KOPT-K1 (cell line): Measurements from ENCODE around the gene STAT5A.
"Not testable (repeated sequence)": the region's sequence is repeated elsewhere in the genome, so short reads cannot be mapped to it uniquely, and the experiment has no call there.

Source experiments
- H3K27ac ChIP-seq: fragments of 200-600 bp; sonication (generic); 2 replicates; pipeline ENCODE4 v1.5.1; 2016; ENCODE audit warnings: antibody characterized with exemption, mild to moderate bottlenecking, low read depth, low read length; ENCODE audit not compliant: poor library complexity, severe bottlenecking
- H3K36me3 ChIP-seq: fragments of 200-600 bp; sonication (generic); 2 replicates; pipeline ENCODE4 v1.5.1; 2017; ENCODE audit warnings: antibody characterized with exemption, mild to moderate bottlenecking, low read length, moderate library complexity; ENCODE audit not compliant: insufficient read depth
- H3K9me3 ChIP-seq: fragments of 200-600 bp; sonication (generic); 2 replicates; pipeline ENCODE4 v1.5.1; 2017; ENCODE audit warnings: antibody characterized with exemption, low read length, mild to moderate bottlenecking; ENCODE audit not compliant: insufficient read depth, poor library complexity, severe bottlenecking

STAT5A gene

DNA sequence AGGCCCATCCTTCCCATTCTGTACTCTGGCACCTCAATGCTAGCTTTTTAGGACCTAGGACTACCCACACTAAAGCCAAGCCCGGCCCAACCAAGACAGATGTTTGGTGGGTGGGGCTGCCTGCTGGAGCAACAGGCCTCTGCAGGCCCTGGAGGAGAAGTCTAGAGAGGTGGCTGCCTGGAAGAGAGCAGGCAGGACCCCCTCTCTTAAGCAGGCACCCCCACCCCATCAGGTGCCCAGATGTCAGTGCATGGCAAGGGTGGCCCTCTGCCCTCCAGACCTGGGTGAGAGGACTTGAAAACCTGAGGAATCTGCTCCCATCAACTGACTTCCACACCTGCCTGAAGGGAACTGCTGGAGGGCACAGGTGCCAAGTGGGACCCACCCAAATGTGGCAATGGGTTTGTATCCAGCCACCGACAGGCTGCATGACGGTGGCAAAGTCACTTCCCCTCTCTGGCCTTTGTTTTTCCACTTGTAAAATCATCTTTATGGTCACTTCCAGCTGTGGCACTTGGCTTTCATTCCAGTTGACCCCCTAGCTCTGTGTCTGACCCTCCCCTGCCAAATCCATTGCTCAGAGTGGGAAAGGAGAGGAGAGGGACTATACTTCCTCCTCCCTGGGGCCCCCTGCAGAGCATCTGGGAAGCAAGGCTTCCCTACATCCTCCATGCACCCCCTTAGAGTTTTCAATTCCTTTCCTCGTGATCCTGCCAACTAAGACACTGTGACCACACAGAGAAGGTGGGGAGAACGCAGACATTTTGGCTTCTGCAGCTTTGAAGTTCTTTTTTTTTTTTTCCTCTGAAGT, 1.7 kb upstream of the STAT5A start:
- Histone ChIP-seq H3K27ac (peak overlapping the region; percentile 96), H3K9me3 (no peaks in the 10 kb centered on the region), H3K36me3 (peaks cover 32% of the 10 kb centered on the region)

- H3K9me3 ChIP-seq, result no peaks in the 10 kb centered on the region
- peaks cover 38% of the 10 kb centered on the region for H3K36me3 ChIP-seq
- peak overlapping the region; percentile 96 for H3K27ac ChIP-seq
Observed at GRCh38 chr17:42287305-42287976, 857 bp upstream of the STAT5A start.

GRCh38 chr17:42288803-42289610, 709 bp downstream of the STAT5A start:
- Histone ChIP-seq H3K36me3 (peaks cover 53% of the 10 kb centered on the region), H3K27ac (peak overlapping the region; percentile 96), H3K9me3 (no peaks in the 10 kb centered on the region)

- H3K9me3 ChIP-seq, result no peaks in the 10 kb centered on the region
- H3K27ac ChIP-seq, result peak overlapping the region; percentile 96
- peaks cover 55% of the 10 kb centered on the region for H3K36me3 ChIP-seq
Observed at GRCh38 chr17:42289611-42290181, 1.4 kb downstream of the STAT5A start.

DNA sequence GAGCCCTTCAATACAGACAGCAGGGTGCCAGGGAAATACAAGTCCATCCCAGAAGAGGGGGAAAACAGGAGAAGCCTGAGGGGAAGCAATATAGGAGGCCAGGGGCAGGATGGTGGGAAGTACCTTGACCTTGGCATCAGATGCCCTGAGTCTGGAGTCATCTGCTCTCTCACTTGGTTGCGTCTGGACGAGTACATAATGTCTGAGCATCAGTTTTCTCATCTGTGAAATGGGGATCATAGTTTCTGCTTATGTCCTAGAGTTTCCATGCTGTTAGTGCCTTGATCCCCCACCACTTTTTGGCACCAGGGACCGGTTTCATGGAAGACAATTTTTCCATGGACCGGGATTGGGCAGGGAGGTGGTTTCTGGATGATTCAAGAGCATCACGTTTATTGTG, 2.3 kb downstream of the STAT5A start:
- H3K9me3 ChIP-seq, result no peaks in the 10 kb centered on the region
- H3K27ac ChIP-seq, result peak overlapping the region; percentile 96
- peaks cover 56% of the 10 kb centered on the region for H3K36me3 ChIP-seq

- Histone ChIP-seq H3K36me3 (peaks cover 60% of the 10 kb centered on the region), H3K9me3 (no peaks in the 10 kb centered on the region), H3K27ac (no peak overlapping the region)
Observed at GRCh38 chr17:42291129-42291528, 2.8 kb downstream of the STAT5A start.

DNA sequence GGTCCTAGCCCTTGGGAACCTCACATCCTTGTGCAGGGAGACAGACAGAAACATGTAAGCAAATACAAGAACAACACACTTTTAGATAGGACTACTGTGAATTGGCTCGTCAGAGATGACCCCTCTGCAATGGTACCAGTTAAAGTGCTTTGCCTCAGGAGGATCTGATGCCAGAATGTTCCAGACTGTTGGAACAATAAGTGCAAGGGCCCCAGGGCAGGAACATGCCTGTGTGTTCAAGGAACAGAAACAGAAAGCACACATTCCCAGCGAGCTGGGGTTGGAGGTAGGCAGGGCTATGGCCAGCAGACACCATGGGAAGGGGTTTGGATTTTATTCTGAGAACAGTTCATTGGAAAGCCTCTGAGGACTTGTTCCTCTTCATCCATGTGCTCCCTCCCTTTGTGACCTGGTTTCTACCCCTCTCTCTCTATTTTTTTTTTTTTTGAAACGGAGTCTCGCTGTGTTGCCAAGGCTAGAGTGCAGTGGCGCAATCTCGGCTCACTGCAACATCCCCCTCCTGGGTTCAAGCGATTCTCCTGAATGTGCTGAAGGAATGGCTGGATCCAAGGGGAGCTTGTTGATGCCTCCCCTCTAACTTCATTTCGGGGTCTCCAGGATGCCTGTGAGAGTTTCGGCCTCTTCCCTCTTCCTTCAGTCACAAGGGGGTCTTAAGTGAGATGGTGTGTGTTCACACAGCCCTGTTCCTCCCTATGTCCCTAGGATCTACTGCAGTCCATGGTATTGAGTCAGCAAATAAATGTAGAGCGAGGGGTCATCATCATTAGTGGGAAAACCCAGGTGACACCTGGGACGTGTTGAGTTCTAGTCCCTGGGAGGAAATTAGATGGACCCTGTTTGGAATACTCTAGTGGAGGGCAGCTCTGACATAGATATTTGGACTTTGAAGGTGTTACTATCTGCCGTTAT, 6.4 kb downstream of the STAT5A start:
- H3K36me3 ChIP-seq, result peaks cover 96% of the 10 kb centered on the region
- H3K27ac ChIP-seq, result no peak overlapping the region
- no peaks in the 10 kb centered on the region for H3K9me3 ChIP-seq

DNA sequence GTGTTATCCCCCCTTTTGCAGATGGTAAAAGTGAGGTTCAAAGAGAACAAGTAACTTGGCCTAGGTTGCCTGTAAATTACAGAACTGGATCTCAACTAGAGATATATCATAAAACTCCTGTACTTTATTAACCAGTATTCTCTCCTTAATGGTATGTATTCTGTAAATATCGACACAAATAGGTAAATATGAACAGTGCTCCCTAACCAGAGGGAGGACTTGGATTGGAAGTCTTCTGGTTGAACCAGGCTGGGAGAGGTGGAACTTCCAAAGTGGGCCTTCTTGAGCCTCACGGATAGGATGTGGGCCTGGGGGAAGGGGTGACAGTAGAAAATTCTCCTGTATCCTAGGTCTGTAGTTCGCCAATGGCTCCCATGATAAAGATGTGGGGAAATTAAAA, 7.7 kb downstream of the STAT5A start:
- H3K27ac ChIP-seq, result no peak overlapping the region
- no peaks in the 10 kb centered on the region for H3K9me3 ChIP-seq
- H3K36me3 ChIP-seq, result peaks cover 89% of the 10 kb centered on the region

- not testable (repeated sequence) for H3K9me3 ChIP-seq, H3K27ac ChIP-seq
- peaks cover 92% of the 10 kb centered on the region for H3K36me3 ChIP-seq
Observed at GRCh38 chr17:42297775-42298174, 9.5 kb downstream of the STAT5A start.

DNA sequence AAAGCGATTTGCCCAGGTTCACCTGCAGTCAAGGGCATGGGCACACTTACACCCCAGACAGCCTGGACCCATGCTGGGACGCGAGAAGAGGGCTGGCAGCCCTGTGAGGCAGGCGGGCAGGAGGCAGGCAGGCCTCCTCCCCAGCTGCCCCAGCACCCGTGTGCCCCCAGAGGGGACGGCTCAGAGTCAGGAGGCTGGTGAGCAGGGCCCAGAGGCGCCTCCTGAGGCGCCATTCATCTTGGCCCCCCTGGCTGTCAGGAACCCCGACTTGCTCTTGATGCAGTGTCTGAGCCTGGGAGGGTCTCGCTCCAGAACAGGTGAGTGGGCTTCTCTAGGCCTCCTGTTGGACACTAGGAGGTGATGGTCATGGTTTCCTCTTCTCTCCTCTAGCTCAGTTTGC, 11.1 kb downstream of the STAT5A start:
- peaks cover 92% of the 10 kb centered on the region for H3K36me3 ChIP-seq
- not testable (repeated sequence) for H3K9me3 ChIP-seq, H3K27ac ChIP-seq

DNA sequence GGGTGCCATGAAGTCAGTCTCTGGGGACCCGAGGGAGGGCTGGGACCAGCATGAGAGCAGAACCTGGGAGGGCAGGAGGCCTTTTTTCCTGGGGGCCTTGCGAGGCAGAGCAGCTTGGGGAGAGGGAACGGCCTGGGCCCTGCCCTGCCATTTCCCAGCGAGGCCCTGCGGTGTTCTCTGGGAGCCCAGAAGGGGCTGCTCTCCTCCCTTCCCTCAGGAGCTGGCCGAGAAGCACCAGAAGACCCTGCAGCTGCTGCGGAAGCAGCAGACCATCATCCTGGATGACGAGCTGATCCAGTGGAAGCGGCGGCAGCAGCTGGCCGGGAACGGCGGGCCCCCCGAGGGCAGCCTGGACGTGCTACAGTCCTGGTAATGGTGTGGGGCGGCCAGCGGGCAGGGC, 11.6 kb downstream of the STAT5A start:
- not testable (repeated sequence) for H3K9me3 ChIP-seq, H3K27ac ChIP-seq
- peaks cover 92% of the 10 kb centered on the region for H3K36me3 ChIP-seq

GRCh38 chr17:42301022-42301421, 12.7 kb downstream of the STAT5A start:
- Histone ChIP-seq H3K27ac (no peak overlapping the region), H3K36me3 (peaks cover 90% of the 10 kb centered on the region), H3K9me3 (no peaks in the 10 kb centered on the region)

DNA sequence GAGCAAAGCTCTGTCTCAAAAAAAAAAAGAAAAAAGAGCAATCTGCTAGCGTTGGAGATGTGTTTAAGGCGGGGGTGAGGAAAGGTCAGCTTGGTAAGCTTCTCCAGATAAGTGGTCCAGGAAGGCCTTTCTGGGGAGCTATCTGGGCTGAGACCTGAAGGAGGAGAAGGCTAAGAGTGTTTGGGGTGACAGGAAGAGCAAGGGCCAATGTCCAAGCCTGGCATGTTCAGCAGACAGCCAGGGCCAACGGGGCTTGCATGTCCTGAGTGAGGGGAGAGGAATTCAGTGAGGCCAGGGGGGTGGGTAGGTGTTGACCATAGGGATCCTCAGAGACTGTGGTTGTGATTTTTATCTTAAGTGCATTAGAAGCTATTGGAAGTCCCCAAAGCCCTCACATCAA, 15.4 kb downstream of the STAT5A start:
- Histone ChIP-seq H3K27ac (peak overlapping the region; percentile 16), H3K36me3 (peaks cover 90% of the 10 kb centered on the region), H3K9me3 (no peaks in the 10 kb centered on the region)
